Right lobe of liver (tissue), 6 donors: Measurements from ENCODE around the gene PDX1. TPM values are rescaled to one million over a fixed set of nuclear protein-coding genes. Genes with fewer than 3 reads are reported as not detected.

Experiments
- ATAC-seq, 4 donors: fragments of 200-7000 bp; cut with Tn5 transposase; one replicate each; pipeline ENCODE4 v1.9.1; 2020; ENCODE audit warnings: mild to moderate bottlenecking in 4 of 4, moderate library complexity in 4 of 4
- DNase-seq, 3 donors: peaks; one replicate each; pipeline ENCODE4 v3.0.0-alpha.2; 2020
- H3K27ac ChIP-seq, 3 donors: fragments of 200-600 bp; one replicate each; pipeline ENCODE4 v1.8.0; 2022
- H3K27me3 ChIP-seq, 2 donors: fragments of 200-600 bp; one replicate each; pipeline ENCODE4 v1.8.0; 2022
- H3K36me3 ChIP-seq, 4 donors: fragments of 200-600 bp; sonication (generic) in 1 of 4; one replicate each; pipeline versions ENCODE4 v1.5.1 to v1.8.0; 2017 to 2022; ENCODE audit warnings: control low read depth in 1 of 4
- H3K4me1 ChIP-seq, 4 donors: fragments of 200-600 bp; sonication (generic) in 1 of 4; one replicate each; pipeline versions ENCODE4 v1.5.1 to v1.8.0; 2017 to 2022; ENCODE audit warnings: control low read depth in 1 of 4
- H3K4me3 ChIP-seq, 3 donors: fragments of 200-600 bp; one replicate each; pipeline ENCODE4 v1.8.0; 2022
- H3K9me3 ChIP-seq, 4 donors: fragments of 200-600 bp; sonication (generic) in 1 of 4; one replicate each; pipeline versions ENCODE4 v1.5.1 to v1.8.0; 2017 to 2022; ENCODE audit warnings: control low read depth in 1 of 4
- POLR2A ChIP-seq: fragments of 450-650 bp; IDR thresholded peaks from one replicate; pipeline ENCODE4 v1.6.1; 2017; ENCODE audit warnings: antibody characterized with exemption, mild to moderate bottlenecking
- WGBS: methylation state at CpG from one replicate; pipeline ENCODE4 v1.1.6; 2018; ENCODE audit warnings: low coverage, low lambda C conversion rate; ENCODE audit not compliant: insufficient coverage; ENCODE audit errors: missing lambda C conversion rate; 5-methylcytosine and 5-hydroxymethylcytosine counted together
- intact Hi-C, 2 donors: fragments of 100-400 bp; cut with DNase I; formaldehyde crosslinking; loops; one replicate each; pipeline versions ENCODE4 v1.11.2 to v1.14.1; 2022
- small RNA-seq, 2 experiments: library from RNA; depleted of rRNA; stranded (forward); fragments of <200 nt; gene quantifications; one replicate each; pipeline ENCODE3, GENCODE V24; 2016
- total RNA-seq, 6 experiments: library from RNA; depleted of rRNA in 2 of 6; stranded (reverse); fragments of >200 nt in 2 of 6; fragmentation: NEBNext Ultra II Directional in 3 of 6; extraction: Animal tissue kit (Norgen Biotek cat#: 25700) in 3 of 6; gene quantifications; one replicate each; pipeline versions ENCODE4 v1.1.0 to v1.2.4, GENCODE V29; 2016 to 2023
- TF ChIP-seq, protein P1 (sequence below), 4 donors: fragments of 200-600 bp in 3 of 4; fragments of 450-650 bp in 1 of 4; IDR thresholded peaks; one replicate each; pipeline versions ENCODE4 v1.5.1 to v1.8.0; 2016 to 2022; ENCODE audit warnings: antibody characterized with exemption in 4 of 4, mild to moderate bottlenecking in 2 of 4
- donor health status: DM: no; HTN: yes; CAD: no.
- donor health status: DM: no; HTN: no; CAD: no.
- donor health status: DM: no; HTN: no; CAD: no.
- donor health status: DM: no; HTN: yes; CAD: no.
- donor health status: DM: no; HTN: yes; CAD: no.

PDX1 gene
- total RNA-seq, 6 experiments from 2014 or later, result 0.06 to 0.66 (median 0.21) TPM; not detected in 2

DNA sequence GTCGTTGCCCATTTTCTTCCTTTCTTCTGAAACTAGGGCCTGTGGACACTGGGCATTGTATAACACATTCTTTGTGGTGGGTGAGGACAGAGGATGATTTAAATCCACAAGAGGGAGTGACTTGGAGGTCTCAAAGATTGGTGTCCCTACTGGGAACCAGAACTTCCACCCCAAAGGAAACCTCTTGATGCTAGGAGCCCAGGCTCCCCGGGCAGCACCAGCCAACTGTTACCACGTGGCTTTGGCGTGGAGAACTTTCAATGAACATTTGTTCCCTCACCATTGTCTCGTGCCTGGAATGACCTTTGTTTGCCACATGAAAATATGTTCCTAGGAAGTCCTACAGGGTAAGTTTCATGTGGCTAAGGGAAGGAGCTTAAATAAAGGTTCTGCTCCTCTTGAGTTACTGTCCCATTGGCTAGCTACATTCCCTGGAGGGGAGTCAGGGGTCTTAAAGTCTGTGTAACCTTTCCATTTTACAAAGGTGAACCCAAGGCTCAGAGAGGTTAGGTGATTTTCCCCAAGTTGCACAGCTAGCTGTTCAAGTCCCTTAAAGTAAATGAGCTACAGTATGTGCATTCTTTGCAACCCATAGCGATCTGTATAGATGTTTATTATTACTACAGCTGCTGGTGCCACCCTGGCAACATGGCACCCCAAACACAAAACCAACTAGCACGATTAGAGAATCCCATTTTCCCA is 54.3 kb downstream of the PDX1 start:
- Histone ChIP-seq H3K27me3 (peaks cover 12 to 36% of the 10 kb centered on the region in 2 donors), H3K27ac (no peak overlapping the region), H3K4me1 (peaks cover 0 to 8% (median 0%) of the 10 kb centered on the region in 4 donors), H3K9me3 (no peaks in the 10 kb centered on the region), H3K36me3 (no peaks in the 10 kb centered on the region), H3K4me3 (no peak overlapping the region)
- intact Hi-C loops, result no loop called here
- 20% methylated on average over 6 of the region's 7 CpGs for WGBS
- no peak for TF ChIP-seq POLR2A
- TF ChIP-seq, protein P1, sequence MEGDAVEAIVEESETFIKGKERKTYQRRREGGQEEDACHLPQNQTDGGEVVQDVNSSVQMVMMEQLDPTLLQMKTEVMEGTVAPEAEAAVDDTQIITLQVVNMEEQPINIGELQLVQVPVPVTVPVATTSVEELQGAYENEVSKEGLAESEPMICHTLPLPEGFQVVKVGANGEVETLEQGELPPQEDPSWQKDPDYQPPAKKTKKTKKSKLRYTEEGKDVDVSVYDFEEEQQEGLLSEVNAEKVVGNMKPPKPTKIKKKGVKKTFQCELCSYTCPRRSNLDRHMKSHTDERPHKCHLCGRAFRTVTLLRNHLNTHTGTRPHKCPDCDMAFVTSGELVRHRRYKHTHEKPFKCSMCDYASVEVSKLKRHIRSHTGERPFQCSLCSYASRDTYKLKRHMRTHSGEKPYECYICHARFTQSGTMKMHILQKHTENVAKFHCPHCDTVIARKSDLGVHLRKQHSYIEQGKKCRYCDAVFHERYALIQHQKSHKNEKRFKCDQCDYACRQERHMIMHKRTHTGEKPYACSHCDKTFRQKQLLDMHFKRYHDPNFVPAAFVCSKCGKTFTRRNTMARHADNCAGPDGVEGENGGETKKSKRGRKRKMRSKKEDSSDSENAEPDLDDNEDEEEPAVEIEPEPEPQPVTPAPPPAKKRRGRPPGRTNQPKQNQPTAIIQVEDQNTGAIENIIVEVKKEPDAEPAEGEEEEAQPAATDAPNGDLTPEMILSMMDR (IDR thresholded peaks at IDR 0.05), result no peak
- no peak for ATAC-seq
- DNase-seq, result no peak

Small RNAs within 50 kb of the gene (small RNA-seq; reads per million reads assigned to genes)
- gene ATP5F1EP2, result 0 reads per million in 2 experiments

Other genes starting within 250 kb of the PDX1 start
- not detected for gene GSX1, start 127.5 kb upstream of the PDX1 start, total RNA-seq
- gene CDX2, start 49.3 kb downstream of the PDX1 start, total RNA-seq, result not detected
- not detected for gene URAD, start 68.7 kb downstream of the PDX1 start, total RNA-seq
- gene FLT3, start 180.6 kb downstream of the PDX1 start, total RNA-seq, result under 1 TPM; 0.04 to 0.74 (median 0.24) TPM
- 10 to 100 TPM in 4 of 6 experiments, 1 to 10 TPM in 2; 7.0 to 12.5 (median 10.2) TPM for gene PAN3, start 218.5 kb downstream of the PDX1 start, total RNA-seq